Endothelial cell of umbilical vein (primary cell): ENCODE measurements around the gene FBL. TPM values are rescaled to one million over a fixed set of nuclear protein-coding genes. Genes with fewer than 3 reads are reported as not detected.

Source experiments
- BruUV-seq: library from RNA; stranded (reverse); fragments of 400-500 nt; replicated peaks from 2 replicates; lab custom pipeline; 2021; lab: Mats Ljungman, UMichigan
- CTCF ChIA-PET: fragments of 300-600, 350-600 bp; sonication (Branson Sonifier 250); formaldehyde crosslinking; loops from one replicate; lab custom pipeline; 2021; ENCODE audit warnings: antibody characterized with exemption, inconsistent platforms; lab: Charles Lee
- POLR2A ChIA-PET: fragments of 300-600, 350-600 bp; sonication (Branson Sonifier 250); formaldehyde crosslinking; loops from one replicate; lab custom pipeline; 2021; ENCODE audit warnings: antibody characterized with exemption, inconsistent platforms; lab: Charles Lee
- DNase-seq: peaks from one replicate; pipeline ENCODE4 v3.0.0-alpha.2; 2011; ENCODE audit warnings: low read depth, low spot score
- FAIRE-seq: peaks from 2 replicates; lab custom pipeline; 2011; peaks lifted over from hg19 to GRCh38; lab: Jason Lieb, UNC
- H2AFZ ChIP-seq: 2 replicates; pipeline ENCODE4 v1.6.0; 2012; ENCODE audit warnings: low read depth, low read length, control low read depth, inconsistent platforms
- H3K27ac ChIP-seq: 2 replicates; pipeline ENCODE4 v1.5.1; 2011; ENCODE audit warnings: low read depth, mild to moderate bottlenecking, control low read depth, low read length, moderate library complexity; ENCODE audit not compliant: insufficient read depth
- H3K27me3 ChIP-seq, 2 experiments: 2 replicates each; pipeline versions ENCODE4 v1.6.0 to v1.6.1; 2011; ENCODE audit warnings: low read length in 2 of 2, mixed read lengths in 1 of 2; ENCODE audit not compliant: control insufficient read depth in 2 of 2, insufficient read depth in 2 of 2
- H3K36me3 ChIP-seq, 2 experiments: 2 replicates in 1 of 2; 3 replicates in 1 of 2; pipeline ENCODE4 v1.5.1; 2011; ENCODE audit warnings: low read length in 2 of 2, mild to moderate bottlenecking in 1 of 2, moderate library complexity in 1 of 2; ENCODE audit not compliant: control insufficient read depth in 2 of 2, insufficient read depth in 2 of 2; ENCODE audit errors: extremely low read depth in 1 of 2
- H3K4me1 ChIP-seq: 3 replicates; pipeline ENCODE4 v1.5.1; 2011; ENCODE audit warnings: mild to moderate bottlenecking, low read length; ENCODE audit not compliant: control insufficient read depth, insufficient read depth; ENCODE audit errors: extremely low read depth
- H3K4me2 ChIP-seq: 2 replicates; pipeline ENCODE4 v1.6.1; 2011; ENCODE audit warnings: low read length, control low read depth, mixed read lengths; ENCODE audit not compliant: insufficient read depth
- H3K4me3 ChIP-seq, 3 experiments: fragments of 200-600 bp in 1 of 3; sonication (generic), shearing (Covaris generic) in 1 of 3; replicated peaks in 1 of 3; 2 replicates each; pipeline ENCODE4 v1.5.1; 2011 to 2016; ENCODE audit warnings: control low read depth in 3 of 3, low read length in 3 of 3, mild to moderate bottlenecking in 2 of 3, inconsistent platforms in 1 of 3, low read depth in 1 of 3, moderate library complexity in 1 of 3; ENCODE audit not compliant: insufficient read depth in 1 of 3
- H3K79me2 ChIP-seq: 2 replicates; pipeline ENCODE4 v1.6.0; 2012; ENCODE audit warnings: low read length, inconsistent platforms; ENCODE audit not compliant: control insufficient read depth, insufficient read depth
- H3K9ac ChIP-seq: replicated peaks from 2 replicates; pipeline ENCODE3; 2011; ENCODE audit warnings: low read length, control low read depth; ENCODE audit not compliant: insufficient read depth; ENCODE audit errors: extremely low read depth
- H3K9me1 ChIP-seq: replicated peaks from 3 replicates; pipeline ENCODE4 v1.6.0; 2011; ENCODE audit warnings: mild to moderate bottlenecking, low read length; ENCODE audit not compliant: control insufficient read depth, insufficient read depth; ENCODE audit errors: extremely low read depth
- H3K9me3 ChIP-seq: replicated peaks from 2 replicates; pipeline ENCODE4 v1.5.1; 2012; ENCODE audit warnings: low read length, inconsistent platforms; ENCODE audit not compliant: control insufficient read depth, insufficient read depth
- H4K20me1 ChIP-seq: replicated peaks from 2 replicates; pipeline ENCODE3; 2011; ENCODE audit warnings: mild to moderate bottlenecking, low read length; ENCODE audit not compliant: control insufficient read depth, insufficient read depth; ENCODE audit errors: extremely low read depth
- CTCF ChIP-seq, 2 donors: IDR thresholded peaks; 1 replicate in 1 of 2; 2 replicates in 1 of 2; pipeline ENCODE4 v1.5.1; 2011; ENCODE audit warnings: low read length in 2 of 2, mild to moderate bottlenecking in 2 of 2, moderate library complexity in 2 of 2, control low read depth in 1 of 2, inconsistent platforms in 1 of 2, low read depth in 1 of 2; ENCODE audit not compliant: insufficient read depth in 1 of 2; ENCODE audit errors: extremely low read depth in 1 of 2
- EZH2 ChIP-seq: IDR thresholded peaks from 2 replicates; pipeline ENCODE4 v1.6.1; 2012; ENCODE audit warnings: borderline replicate concordance, low read depth, mild to moderate bottlenecking, moderate library complexity, low read length, inconsistent platforms; ENCODE audit not compliant: severe bottlenecking
- FOS ChIP-seq: IDR thresholded peaks from 2 replicates; pipeline ENCODE4 v1.6.1; 2011; ENCODE audit warnings: mild to moderate bottlenecking, low read length, moderate library complexity, borderline replicate concordance; ENCODE audit not compliant: insufficient read depth
- GATA2 ChIP-seq: IDR thresholded peaks from 2 replicates; pipeline ENCODE4 v1.7.0; 2011; ENCODE audit warnings: low read depth, mild to moderate bottlenecking, moderate library complexity, mixed read lengths, low read length; ENCODE audit not compliant: insufficient read length, insufficient read depth
- JUN ChIP-seq: IDR thresholded peaks from 2 replicates; pipeline ENCODE4 v1.6.1; 2011; ENCODE audit warnings: borderline replicate concordance, low read depth; ENCODE audit not compliant: insufficient read length, insufficient read depth
- MAX ChIP-seq: IDR thresholded peaks from 2 replicates; pipeline ENCODE4 v1.6.1; 2011; ENCODE audit not compliant: insufficient read depth, insufficient read length
- MYC ChIP-seq: IDR thresholded peaks from one replicate; pipeline ENCODE4 v1.6.1; 2011; ENCODE audit warnings: mild to moderate bottlenecking, low read depth, low read length
- POLR2A ChIP-seq: IDR thresholded peaks from 2 replicates; pipeline ENCODE4 v1.6.1; 2012; ENCODE audit warnings: low read depth, mild to moderate bottlenecking, control low read depth, low read length
- POLR2AphosphoS5 ChIP-seq: IDR thresholded peaks from 2 replicates; pipeline ENCODE4 v1.6.1; 2012; ENCODE audit warnings: low read depth, mild to moderate bottlenecking, control low read depth, low read length, moderate library complexity; ENCODE audit not compliant: insufficient read depth
- dilution Hi-C: fragments of 300-500 bp; cut with MboI; formaldehyde crosslinking; loops from one replicate; pipeline ENCODE4 v1.15.0; 2019; ENCODE audit warnings: low sequenced_read_pairs; ENCODE audit not compliant: extremely low pct_ligation_motif_present
- intact Hi-C: fragments of 100-400 bp; cut with micrococcal nuclease; formaldehyde crosslinking; loops from one replicate; pipeline ENCODE4 v1.10.0; 2022
- polyA plus RNA-seq, 4 experiments: library from polyadenylated mRNA; depleted of rRNA in 3 of 4; stranded (reverse) in 3 of 4; unstranded in 1 of 4; fragments of >200 nt; gene quantifications; 2 replicates each; pipeline versions ENCODE4 v1.2.1 to v1.2.3, GENCODE V29; 2011 to 2012; ENCODE audit warnings: missing spikeins in 1 of 4
- total RNA-seq: library from RNA; stranded (reverse); gene quantifications from 2 replicates; pipeline ENCODE4 v1.2.3, GENCODE V29; 2021

Gene FBL
- total and polyA plus RNA-seq, 2 donors (not counting 3 experiments of a cell fraction or from before 2014, with no cell fraction given) = 271 to 473 TPM

- dilution Hi-C loops (no loop called here), intact Hi-C loops (loop anchor here (5.0 kb wide), 1 partner anchor 596 kb away; the partner anchor contains the start of gene SERTAD1)
- peaks cover 8% of the 10 kb centered on the region for H3K79me2 ChIP-seq
- H3K27me3 ChIP-seq = no peaks in the 10 kb centered on the region
- FAIRE-seq (no peak), DNase-seq (no peak)
- TF ChIP-seq GATA2 (no peak), CTCF (IDR thresholded peaks at IDR 0.05; ENCODE audit: extremely low read depth in 1 of 2, insufficient read depth in 1 of 2, low read depth in 1 of 2, low read length in 2 of 2) (no peak), MAX (no peak), MYC (no peak), FOS (no peak), POLR2AphosphoS5 (no peak), EZH2 (no peak), JUN (no peak), POLR2A (no peak)
- no peak overlapping the region for H3K4me2 ChIP-seq
- no peaks in the 10 kb centered on the region for H3K9me3 ChIP-seq
- peaks cover 4 to 32% of the 10 kb centered on the region in 2 experiments for H3K36me3 ChIP-seq
- H3K9ac ChIP-seq = no peak overlapping the region
- no peaks in the 10 kb centered on the region for H3K9me1 ChIP-seq
- H3K4me3 ChIP-seq = no peak overlapping the region
- H3K27ac ChIP-seq = no peak overlapping the region
- TSS peak; percentile 8 for BruUV-seq
- ChIA-PET POLR2A (no interaction called here), CTCF (interaction anchor here (1.0 kb wide), 1 partner anchor 12 kb away, joined by 4 read pairs; no protein-coding TSS in a partner anchor)
- no peak overlapping the region for H2AFZ ChIP-seq
- H3K4me1 ChIP-seq = peaks cover 8% of the 10 kb centered on the region
- no peaks in the 10 kb centered on the region for H4K20me1 ChIP-seq
Observed at GRCh38 chr19:39831679-39832078, 14.5 kb downstream of the FBL start.
